ENCODE results near the gene FBXW8. TPM values are rescaled to one million over a fixed set of nuclear protein-coding genes. Genes with fewer than 3 reads are reported as not detected.

The FBXW8 gene
- total RNA-seq, 1 experiment from 2014 or later = 15.6 TPM

- 0 out of 2 replicates have a peak overlapping the region, but pooled peaks have one; percentile 72 for H3K27ac Mint-ChIP-seq
These were observed 159.5 kb downstream of the FBXW8 start for GRCh38 chr12:117069926-117070900.

DNA sequence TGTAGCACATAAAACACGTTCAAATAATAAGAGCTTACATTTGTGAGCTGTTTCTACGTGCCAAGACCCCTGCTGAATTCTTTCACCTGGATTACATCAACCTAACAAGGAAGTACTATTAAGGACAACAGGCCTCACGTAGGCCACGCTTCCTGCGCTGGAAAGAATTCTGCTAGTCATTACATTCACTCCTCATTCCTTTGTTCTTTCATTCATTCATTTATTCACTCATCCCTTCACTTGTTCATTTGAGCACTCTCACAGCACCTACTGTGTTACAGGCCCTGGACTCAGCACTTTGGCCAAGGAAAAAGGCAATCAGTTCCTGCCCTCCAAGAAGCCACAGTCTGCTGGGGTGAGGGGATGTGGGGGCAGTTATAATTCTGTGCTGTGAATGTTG is 160.3 kb downstream of the FBXW8 start:
- H3K27me3 Mint-ChIP-seq (ENCODE audit: low read depth) = no peaks in the 10 kb centered on the region
- peaks cover 14% of the 10 kb centered on the region for H3K4me1 Mint-ChIP-seq
- ChIA-PET POLR2A (no interaction called here), CTCF (interaction anchor here (1.2 to 3.2 kb wide), 2 partner anchors 30 to 49 kb away, joined by 4 to 12 read pairs; no protein-coding TSS in a partner anchor)
- no peak overlapping the region for H3K4me3 Mint-ChIP-seq
- H3K36me3 Mint-ChIP-seq = no peaks in the 10 kb centered on the region
- H3K27ac Mint-ChIP-seq = peak overlapping the region; percentile 34; the same call in 1 of the 2 replicates
- ATAC-seq (no peak), DNase-seq (ENCODE audit: low spot score) (no peak)
- no peaks in the 10 kb centered on the region for H3K9me3 Mint-ChIP-seq
- TF ChIP-seq CBFB (CRISPR knock-in tag; IDR thresholded peaks at IDR 0.05; ENCODE audit: low read depth) (no peak), ZNF423 (CRISPR knock-in tag; IDR thresholded peaks at IDR 0.05) (no peak), ZNF121 (CRISPR knock-in tag; IDR thresholded peaks at IDR 0.05) (no peak), KAT7 (CRISPR knock-in tag; IDR thresholded peaks at IDR 0.05; ENCODE audit: borderline replicate concordance) (no peak), NFATC4 (CRISPR knock-in tag; IDR thresholded peaks at IDR 0.05) (no peak), IRF1 (CRISPR knock-in tag; IDR thresholded peaks at IDR 0.05) (no peak), ELF4 (CRISPR knock-in tag; IDR thresholded peaks at IDR 0.05; ENCODE audit: low read depth) (no peak), ZNF232 (CRISPR knock-in tag; IDR thresholded peaks at IDR 0.05) (no peak), OVOL2 (CRISPR knock-in tag; IDR thresholded peaks at IDR 0.05; ENCODE audit: borderline replicate concordance) (no peak), ETV6 (CRISPR knock-in tag; IDR thresholded peaks at IDR 0.05) (no peak), ATF1 (CRISPR knock-in tag; IDR thresholded peaks at IDR 0.05) (no peak), ZNF138 (CRISPR knock-in tag; conservative IDR thresholded peaks at IDR 0.05) (no peak)
- TF ChIP-seq, protein P1, sequence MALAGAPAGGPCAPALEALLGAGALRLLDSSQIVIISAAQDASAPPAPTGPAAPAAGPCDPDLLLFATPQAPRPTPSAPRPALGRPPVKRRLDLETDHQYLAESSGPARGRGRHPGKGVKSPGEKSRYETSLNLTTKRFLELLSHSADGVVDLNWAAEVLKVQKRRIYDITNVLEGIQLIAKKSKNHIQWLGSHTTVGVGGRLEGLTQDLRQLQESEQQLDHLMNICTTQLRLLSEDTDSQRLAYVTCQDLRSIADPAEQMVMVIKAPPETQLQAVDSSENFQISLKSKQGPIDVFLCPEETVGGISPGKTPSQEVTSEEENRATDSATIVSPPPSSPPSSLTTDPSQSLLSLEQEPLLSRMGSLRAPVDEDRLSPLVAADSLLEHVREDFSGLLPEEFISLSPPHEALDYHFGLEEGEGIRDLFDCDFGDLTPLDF (CRISPR knock-in tag; IDR thresholded peaks at IDR 0.05) = no peak

More at GRCh38 chr12:117069926-117070900, 159.5 kb downstream of the FBXW8 start:
- H3K36me3 Mint-ChIP-seq = no peaks in the 10 kb centered on the region
- no peak overlapping the region for H3K4me3 Mint-ChIP-seq
- peaks cover 14% of the 10 kb centered on the region for H3K4me1 Mint-ChIP-seq
- POLR2A ChIA-PET = interaction anchor here (0.9 kb wide), 1 partner anchor 29 kb away, joined by 4 read pairs; the partner anchor contains the start of gene TESC
- peak; percentile 60 for ATAC-seq
- CTCF ChIA-PET = interaction anchor here (1.2 to 3.2 kb wide), 2 partner anchors 31 to 49 kb away, joined by 4 to 12 read pairs; no protein-coding TSS in a partner anchor
- TF ChIP-seq KAT7 (CRISPR knock-in tag; IDR thresholded peaks at IDR 0.05; ENCODE audit: borderline replicate concordance) (no peak), IRF2 (CRISPR knock-in tag; IDR thresholded peaks at IDR 0.05; ENCODE audit: borderline replicate concordance, low read depth) (no peak), TP53 (CRISPR knock-in tag; IDR thresholded peaks at IDR 0.05) (no peak), ZNF232 (CRISPR knock-in tag; IDR thresholded peaks at IDR 0.05) (no peak), PRRX2 (CRISPR knock-in tag; IDR thresholded peaks at IDR 0.05) (no peak), RELA (CRISPR knock-in tag; IDR thresholded peaks at IDR 0.05; ENCODE audit: borderline replicate concordance) (no peak), SMAD4 (CRISPR knock-in tag; IDR thresholded peaks at IDR 0.05) (no peak), OVOL2 (CRISPR knock-in tag; IDR thresholded peaks at IDR 0.05; ENCODE audit: borderline replicate concordance) (no peak), ZNF416 (CRISPR knock-in tag; IDR thresholded peaks at IDR 0.05) (no peak), ZNF396 (CRISPR knock-in tag; IDR thresholded peaks at IDR 0.05; ENCODE audit: borderline replicate concordance) (no peak), ZNF423 (CRISPR knock-in tag; IDR thresholded peaks at IDR 0.05) (no peak), NFE2L1 (CRISPR knock-in tag; IDR thresholded peaks at IDR 0.05) (no peak), IRF1 (CRISPR knock-in tag; IDR thresholded peaks at IDR 0.05) (no peak)
- TF ChIP-seq, protein P2, sequence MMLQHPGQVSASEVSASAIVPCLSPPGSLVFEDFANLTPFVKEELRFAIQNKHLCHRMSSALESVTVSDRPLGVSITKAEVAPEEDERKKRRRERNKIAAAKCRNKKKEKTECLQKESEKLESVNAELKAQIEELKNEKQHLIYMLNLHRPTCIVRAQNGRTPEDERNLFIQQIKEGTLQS (CRISPR knock-in tag; conservative IDR thresholded peaks at IDR 0.05) = no peak
- TF ChIP-seq, protein P1 (CRISPR knock-in tag; IDR thresholded peaks at IDR 0.05) = no peak
- TF ChIP-seq, protein P3, sequence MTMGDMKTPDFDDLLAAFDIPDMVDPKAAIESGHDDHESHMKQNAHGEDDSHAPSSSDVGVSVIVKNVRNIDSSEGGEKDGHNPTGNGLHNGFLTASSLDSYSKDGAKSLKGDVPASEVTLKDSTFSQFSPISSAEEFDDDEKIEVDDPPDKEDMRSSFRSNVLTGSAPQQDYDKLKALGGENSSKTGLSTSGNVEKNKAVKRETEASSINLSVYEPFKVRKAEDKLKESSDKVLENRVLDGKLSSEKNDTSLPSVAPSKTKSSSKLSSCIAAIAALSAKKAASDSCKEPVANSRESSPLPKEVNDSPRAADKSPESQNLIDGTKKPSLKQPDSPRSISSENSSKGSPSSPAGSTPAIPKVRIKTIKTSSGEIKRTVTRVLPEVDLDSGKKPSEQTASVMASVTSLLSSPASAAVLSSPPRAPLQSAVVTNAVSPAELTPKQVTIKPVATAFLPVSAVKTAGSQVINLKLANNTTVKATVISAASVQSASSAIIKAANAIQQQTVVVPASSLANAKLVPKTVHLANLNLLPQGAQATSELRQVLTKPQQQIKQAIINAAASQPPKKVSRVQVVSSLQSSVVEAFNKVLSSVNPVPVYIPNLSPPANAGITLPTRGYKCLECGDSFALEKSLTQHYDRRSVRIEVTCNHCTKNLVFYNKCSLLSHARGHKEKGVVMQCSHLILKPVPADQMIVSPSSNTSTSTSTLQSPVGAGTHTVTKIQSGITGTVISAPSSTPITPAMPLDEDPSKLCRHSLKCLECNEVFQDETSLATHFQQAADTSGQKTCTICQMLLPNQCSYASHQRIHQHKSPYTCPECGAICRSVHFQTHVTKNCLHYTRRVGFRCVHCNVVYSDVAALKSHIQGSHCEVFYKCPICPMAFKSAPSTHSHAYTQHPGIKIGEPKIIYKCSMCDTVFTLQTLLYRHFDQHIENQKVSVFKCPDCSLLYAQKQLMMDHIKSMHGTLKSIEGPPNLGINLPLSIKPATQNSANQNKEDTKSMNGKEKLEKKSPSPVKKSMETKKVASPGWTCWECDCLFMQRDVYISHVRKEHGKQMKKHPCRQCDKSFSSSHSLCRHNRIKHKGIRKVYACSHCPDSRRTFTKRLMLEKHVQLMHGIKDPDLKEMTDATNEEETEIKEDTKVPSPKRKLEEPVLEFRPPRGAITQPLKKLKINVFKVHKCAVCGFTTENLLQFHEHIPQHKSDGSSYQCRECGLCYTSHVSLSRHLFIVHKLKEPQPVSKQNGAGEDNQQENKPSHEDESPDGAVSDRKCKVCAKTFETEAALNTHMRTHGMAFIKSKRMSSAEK (CRISPR knock-in tag; IDR thresholded peaks at IDR 0.05; ENCODE audit: borderline replicate concordance) = no peak
- DNase-seq (ENCODE audit: low spot score) = no peak
- no peaks in the 10 kb centered on the region for H3K9me3 Mint-ChIP-seq
- H3K27me3 Mint-ChIP-seq (ENCODE audit: low read depth) = no peaks in the 10 kb centered on the region

All from WTC11 (cell line).